CD4-positive, CD25-positive, alpha-beta regulatory T cell (primary cell): Measurements from ENCODE around the gene TRIM47. TPM values are rescaled to one million over a fixed set of nuclear protein-coding genes. Genes with fewer than 3 reads are reported as not detected.

Experiments
- ATAC-seq, 2 donors: fragments of 150-1000 bp; cut with Tn5 transposase; one replicate each; pipeline ENCODE4 v1.10.0; 2021; ENCODE audit warnings: low read depth in 2 of 2, moderate number of reproducible peaks in 2 of 2, moderate library complexity in 1 of 2
- DNase-seq, 3 donors: peaks; one replicate each; pipeline versions ENCODE4 v3.0.0 to v3.0.0-alpha.2; 2012 to 2022; ENCODE audit warnings: mixed read lengths in 1 of 3
- H3K27ac ChIP-seq: one replicate; pipeline ENCODE4 v1.7.0; 2013; ENCODE audit warnings: mild to moderate bottlenecking, low read length; ENCODE audit not compliant: insufficient read depth, poor library complexity, severe bottlenecking
- H3K27me3 ChIP-seq: one replicate; pipeline ENCODE4 v1.7.0; 2013; ENCODE audit warnings: low read length; ENCODE audit not compliant: control insufficient read depth, insufficient read depth
- H3K36me3 ChIP-seq: one replicate; pipeline ENCODE4 v1.7.0; 2013; ENCODE audit warnings: mild to moderate bottlenecking, low read length, moderate library complexity; ENCODE audit not compliant: control insufficient read depth, insufficient read depth
- H3K4me1 ChIP-seq: 2 replicates; pipeline ENCODE4 v1.7.0; 2013; ENCODE audit warnings: mild to moderate bottlenecking, low read length; ENCODE audit not compliant: insufficient read depth, control insufficient read depth, poor library complexity, severe bottlenecking
- H3K4me3 ChIP-seq: one replicate; pipeline ENCODE4 v1.7.0; 2013; ENCODE audit warnings: low read depth, mild to moderate bottlenecking, low read length, moderate library complexity
- H3K9me3 ChIP-seq, 2 experiments: 1 replicate in 1 of 2; 2 replicates in 1 of 2; pipeline ENCODE4 v1.7.0; 2013; ENCODE audit warnings: low read length in 2 of 2, mild to moderate bottlenecking in 1 of 2, moderate library complexity in 1 of 2; ENCODE audit not compliant: control insufficient read depth in 2 of 2
- H3K27ac Mint-ChIP-seq, 3 donors: one replicate each; pipeline ENCODE4 v1.8.0; 2020 to 2022; ENCODE audit warnings: mild to moderate bottlenecking in 3 of 3, mixed read lengths in 3 of 3, moderate library complexity in 2 of 3
- H3K27me3 Mint-ChIP-seq: one replicate; pipeline ENCODE4 v1.8.0; 2022; ENCODE audit warnings: mild to moderate bottlenecking, mixed read lengths
- H3K36me3 Mint-ChIP-seq: one replicate; pipeline ENCODE4 v1.8.0; 2020; ENCODE audit warnings: mixed read lengths
- H3K4me1 Mint-ChIP-seq, 4 donors: one replicate each; pipeline ENCODE4 v1.8.0; 2020 to 2022; ENCODE audit warnings: mixed read lengths in 4 of 4, mild to moderate bottlenecking in 1 of 4
- H3K4me3 Mint-ChIP-seq, 4 donors: one replicate each; pipeline ENCODE4 v1.8.0; 2020 to 2022; ENCODE audit warnings: mild to moderate bottlenecking in 4 of 4, mixed read lengths in 4 of 4, moderate library complexity in 3 of 4
- H3K9me3 Mint-ChIP-seq, 7 donors: one replicate each; pipeline ENCODE4 v1.8.0; 2020 to 2022; ENCODE audit warnings: mixed read lengths in 7 of 7, mild to moderate bottlenecking in 3 of 7, moderate library complexity in 2 of 7
- polyA plus RNA-seq, 4 donors: library from polyadenylated mRNA; unstranded; fragments of 300-500 nt; fragmentation: Illumina TruSeq; gene quantifications; one replicate each; pipeline ENCODE4 v1.2.3, GENCODE V29; 2021
- total RNA-seq: library from RNA; stranded (reverse); gene quantifications from one replicate; pipeline ENCODE4 v1.2.3, GENCODE V29; 2022

TRIM47 gene
- total and polyA plus RNA-seq, 5 donors from 2014 or later, result 3.6 to 16.6 (median 15.2) TPM

- H3K27ac Mint-ChIP-seq, result no peak overlapping the region
- H3K27ac ChIP-seq, result no peak overlapping the region
- peaks cover 9% of the 10 kb centered on the region for H3K36me3 Mint-ChIP-seq
- no peaks in the 10 kb centered on the region for H3K27me3 Mint-ChIP-seq
- H3K9me3 ChIP-seq, result no peaks in the 10 kb centered on the region
- H3K4me3 ChIP-seq, result no peak overlapping the region
- H3K36me3 ChIP-seq, result peaks cover 37% of the 10 kb centered on the region
- DNase-seq, result no peak
- peaks cover 18% of the 10 kb centered on the region for H3K4me1 ChIP-seq
- H3K4me1 Mint-ChIP-seq, result peaks cover 0 to 28% (median 8%) of the 10 kb centered on the region in 4 donors
- no peak for ATAC-seq
- H3K4me3 Mint-ChIP-seq, result peak overlapping the region in 2 of 4 donors; percentile 63 to 97
- H3K9me3 Mint-ChIP-seq, result no peaks in the 10 kb centered on the region
- no peaks in the 10 kb centered on the region for H3K27me3 ChIP-seq
Observed at GRCh38 chr17:75902406-75902805, 24.0 kb upstream of the TRIM47 start.

GRCh38 chr17:75901727-75902126 lies 23.3 kb upstream of the TRIM47 start:
- Mint-ChIP-seq H3K27me3 (no peaks in the 10 kb centered on the region), H3K4me3 (peak overlapping the region in 1 of 4 donors; percentile 97), H3K27ac (no peak overlapping the region), H3K36me3 (peaks cover 9% of the 10 kb centered on the region), H3K4me1 (peaks cover 0 to 28% (median 8%) of the 10 kb centered on the region in 4 donors), H3K9me3 (no peaks in the 10 kb centered on the region)
- peaks cover 37% of the 10 kb centered on the region for H3K36me3 ChIP-seq
- no peak overlapping the region for H3K27ac ChIP-seq
- H3K4me1 ChIP-seq, result peaks cover 23% of the 10 kb centered on the region
- H3K27me3 ChIP-seq, result no peaks in the 10 kb centered on the region
- no peaks in the 10 kb centered on the region for H3K9me3 ChIP-seq
- no peak for ATAC-seq
- no peak for DNase-seq
- H3K4me3 ChIP-seq, result no peak overlapping the region

- peaks cover 20% of the 10 kb centered on the region for H3K4me1 ChIP-seq
- peaks cover 37% of the 10 kb centered on the region for H3K36me3 ChIP-seq
- no peaks in the 10 kb centered on the region for H3K9me3 Mint-ChIP-seq
- no peaks in the 10 kb centered on the region for H3K9me3 ChIP-seq
- H3K27ac Mint-ChIP-seq, result no peak overlapping the region
- DNase-seq (no peak), ATAC-seq (no peak)
- H3K27me3 ChIP-seq, result no peaks in the 10 kb centered on the region
- peak overlapping the region in 1 of 4 donors; percentile 51 for H3K4me3 Mint-ChIP-seq
- no peak overlapping the region for H3K27ac ChIP-seq
- peaks cover 0 to 24% (median 8%) of the 10 kb centered on the region in 4 donors for H3K4me1 Mint-ChIP-seq
- H3K36me3 Mint-ChIP-seq, result peaks cover 9% of the 10 kb centered on the region
- no peaks in the 10 kb centered on the region for H3K27me3 Mint-ChIP-seq
- no peak overlapping the region for H3K4me3 ChIP-seq
Observed at GRCh38 chr17:75900691-75901533, 22.5 kb upstream of the TRIM47 start.

- Histone ChIP-seq H3K9me3 (no peaks in the 10 kb centered on the region), H3K27me3 (no peaks in the 10 kb centered on the region), H3K27ac (no peak overlapping the region), H3K4me1 (peaks cover 23% of the 10 kb centered on the region), H3K4me3 (no peak overlapping the region), H3K36me3 (peaks cover 37% of the 10 kb centered on the region)
- no peak for ATAC-seq
- DNase-seq, result no peak
- peaks cover 0 to 30% (median 16%) of the 10 kb centered on the region in 4 donors for H3K4me1 Mint-ChIP-seq
- no peaks in the 10 kb centered on the region for H3K9me3 Mint-ChIP-seq
- peaks cover 9% of the 10 kb centered on the region for H3K36me3 Mint-ChIP-seq
- no peak overlapping the region for H3K27ac Mint-ChIP-seq
- H3K27me3 Mint-ChIP-seq, result no peaks in the 10 kb centered on the region
- H3K4me3 Mint-ChIP-seq, result peak overlapping the region in 1 of 4 donors; percentile 56
Observed at GRCh38 chr17:75899767-75900468, 21.5 kb upstream of the TRIM47 start.

- Histone ChIP-seq H3K9me3 (no peaks in the 10 kb centered on the region), H3K36me3 (peaks cover 37% of the 10 kb centered on the region), H3K4me3 (no peak overlapping the region), H3K4me1 (peaks cover 24% of the 10 kb centered on the region), H3K27ac (no peak overlapping the region), H3K27me3 (no peaks in the 10 kb centered on the region)
- ATAC-seq (no peak), DNase-seq (no peak)
- no peak overlapping the region for H3K27ac Mint-ChIP-seq
- peaks cover 0 to 30% (median 16%) of the 10 kb centered on the region in 4 donors for H3K4me1 Mint-ChIP-seq
- H3K9me3 Mint-ChIP-seq, result no peaks in the 10 kb centered on the region
- peak overlapping the region in 1 of 4 donors; percentile 56 for H3K4me3 Mint-ChIP-seq
- H3K36me3 Mint-ChIP-seq, result peaks cover 9% of the 10 kb centered on the region
- no peaks in the 10 kb centered on the region for H3K27me3 Mint-ChIP-seq
Observed at GRCh38 chr17:75899353-75899752, 21.0 kb upstream of the TRIM47 start.

- Mint-ChIP-seq H3K36me3 (peaks cover 9% of the 10 kb centered on the region), H3K27me3 (no peaks in the 10 kb centered on the region), H3K27ac (no peak overlapping the region), H3K4me1 (peaks cover 0 to 31% (median 16%) of the 10 kb centered on the region in 4 donors), H3K9me3 (no peaks in the 10 kb centered on the region), H3K4me3 (peak overlapping the region; percentile 13 to 80 (median 70))
- no peak overlapping the region for H3K27ac ChIP-seq
- DNase-seq (no peak), ATAC-seq (no peak)
- no peak overlapping the region for H3K4me3 ChIP-seq
- peaks cover 37% of the 10 kb centered on the region for H3K36me3 ChIP-seq
- H3K4me1 ChIP-seq, result peaks cover 18% of the 10 kb centered on the region
- H3K27me3 ChIP-seq, result no peaks in the 10 kb centered on the region
- H3K9me3 ChIP-seq, result no peaks in the 10 kb centered on the region
Observed at GRCh38 chr17:75898791-75899190, 20.4 kb upstream of the TRIM47 start.

- DNase-seq (no peak), ATAC-seq (no peak)
- no peak overlapping the region for H3K4me3 ChIP-seq
- H3K27me3 ChIP-seq, result no peaks in the 10 kb centered on the region
- peaks cover 17% of the 10 kb centered on the region for H3K4me1 ChIP-seq
- peaks cover 9% of the 10 kb centered on the region for H3K36me3 Mint-ChIP-seq
- H3K27me3 Mint-ChIP-seq, result no peaks in the 10 kb centered on the region
- H3K27ac ChIP-seq, result no peak overlapping the region
- H3K4me3 Mint-ChIP-seq, result peak overlapping the region; percentile 59 to 86 (median 70)
- H3K27ac Mint-ChIP-seq, result peak overlapping the region in 1 of 3 donors; percentile 43
- H3K36me3 ChIP-seq, result peaks cover 37% of the 10 kb centered on the region
- no peaks in the 10 kb centered on the region for H3K9me3 Mint-ChIP-seq
- peaks cover 0 to 30% (median 14%) of the 10 kb centered on the region in 4 donors for H3K4me1 Mint-ChIP-seq
- H3K9me3 ChIP-seq, result no peaks in the 10 kb centered on the region
Observed at GRCh38 chr17:75898065-75898464, 19.7 kb upstream of the TRIM47 start.
